DMS153 (cell line): Measurements from ENCODE around the gene SLC16A4.

Source experiments
- DNase-seq: peaks from one replicate; lab custom pipeline; 2025; lab: John Stamatoyannopoulos, UW

SLC16A4 gene

GRCh38 chr1:110326826-110327225, 64.0 kb downstream of the SLC16A4 start:
- no peak for DNase-seq

DNA sequence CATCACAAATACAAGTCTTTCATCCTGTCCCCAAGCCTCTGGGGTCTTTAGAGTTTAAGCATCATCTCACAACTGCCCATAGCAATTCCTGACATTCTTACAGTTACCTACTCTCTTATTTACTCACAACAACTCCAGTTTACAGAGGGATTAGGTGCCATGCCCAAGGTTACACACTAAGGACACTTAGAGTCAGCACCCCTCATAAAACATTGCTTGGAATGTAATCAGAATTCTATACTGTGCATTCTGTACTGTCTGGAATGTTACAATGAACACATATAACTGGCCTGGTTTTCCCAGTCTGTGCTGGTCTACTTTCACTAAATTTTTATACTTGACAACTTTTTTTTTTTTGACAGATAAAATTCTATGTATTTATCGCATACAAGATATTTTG, 66.2 kb downstream of the SLC16A4 start:
- DNase-seq, result no peak

DNA sequence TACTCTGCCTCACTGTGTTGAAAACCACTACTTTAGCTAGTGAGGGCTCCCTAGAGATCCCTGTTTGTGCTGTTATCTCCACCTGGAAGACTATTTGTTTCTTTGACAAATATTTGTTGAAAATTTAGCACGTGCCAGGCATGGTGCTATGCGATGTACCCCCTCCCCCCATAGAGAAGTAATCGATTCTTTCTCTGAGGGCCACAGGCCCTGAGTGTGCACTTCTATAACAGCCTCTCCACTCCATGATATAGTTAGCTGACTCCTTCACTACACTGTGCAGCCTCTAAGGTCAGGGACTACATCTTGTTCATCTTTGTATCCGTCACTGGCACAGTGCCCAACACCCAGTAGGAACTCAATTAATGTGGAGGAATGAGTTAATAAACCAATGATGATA, 69.0 kb downstream of the SLC16A4 start:
- DNase-seq, result no peak

DNA sequence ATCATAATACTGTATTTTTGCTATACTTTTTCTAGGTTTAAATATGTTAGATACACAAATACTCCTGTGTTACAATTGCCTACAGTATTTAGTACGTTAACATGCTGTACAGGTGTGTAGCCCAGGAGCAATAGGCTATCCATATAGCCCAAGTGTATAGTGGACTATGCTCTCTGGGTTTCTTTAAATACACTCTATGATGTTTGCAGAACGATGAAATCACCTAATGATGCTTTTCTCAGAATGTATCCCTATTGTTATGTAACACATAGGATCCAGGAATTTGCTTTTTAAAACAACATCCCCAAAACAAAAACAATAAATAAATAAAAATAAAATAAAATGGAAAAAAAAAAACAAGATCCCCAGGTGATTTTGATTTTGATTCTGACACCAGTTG, 69.8 kb downstream of the SLC16A4 start:
- DNase-seq, result no peak

- no peak for DNase-seq
Measured at GRCh38 chr1:110320168-110320518, 70.7 kb downstream of the SLC16A4 start.

- no peak for DNase-seq
Measured at GRCh38 chr1:110319332-110320167, 71.3 kb downstream of the SLC16A4 start.

- no peak for DNase-seq
Measured at GRCh38 chr1:110318046-110318445, 72.8 kb downstream of the SLC16A4 start.

DNA sequence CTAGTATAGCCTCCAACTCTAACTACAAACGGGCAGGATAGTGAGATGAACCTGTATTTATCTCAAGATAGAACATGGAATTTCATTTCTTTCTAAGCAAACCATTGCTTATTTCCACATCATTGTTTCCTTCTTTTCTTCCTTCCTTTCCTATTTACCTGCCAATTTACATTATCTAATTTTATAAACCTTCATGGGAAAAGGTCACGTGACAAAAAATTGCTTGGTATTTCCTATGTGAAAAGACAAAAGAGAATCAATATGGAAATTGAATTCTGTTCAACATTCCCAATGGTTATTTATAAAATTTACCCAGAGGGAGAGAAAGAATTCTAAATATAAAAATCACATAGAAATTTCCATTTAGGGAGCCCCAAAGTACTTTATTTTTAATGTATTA, 74.1 kb downstream of the SLC16A4 start:
- DNase-seq, result no peak
